B cell (primary cell): ENCODE results near the gene CCDC120. TPM values are rescaled to one million over a fixed set of nuclear protein-coding genes. Genes with fewer than 3 reads are reported as not detected.

Experiments
- ATAC-seq: fragments of 200-7000 bp; cut with Tn5 transposase; one replicate; pipeline ENCODE4 v1.10.0; 2021; ENCODE audit warnings: low read depth, mild to moderate bottlenecking, moderate number of reproducible peaks, moderate library complexity
- CTCF ChIA-PET: fragments of 350-600 bp; sonication (Branson Sonifier 250); formaldehyde crosslinking; loops from one replicate; lab custom pipeline; 2021; ENCODE audit warnings: antibody characterized with exemption, inconsistent platforms; lab: Charles Lee
- POLR2A ChIA-PET: fragments of 350-600 bp; sonication (Branson Sonifier 250); formaldehyde crosslinking; loops from one replicate; lab custom pipeline; 2021; ENCODE audit warnings: antibody characterized with exemption; lab: Charles Lee
- DNase-seq: peaks from one replicate; pipeline ENCODE4 v3.0.0; 2013
- H2AFZ ChIP-seq: 2 replicates; pipeline ENCODE4 v1.6.1; 2012; ENCODE audit warnings: mild to moderate bottlenecking, low read depth, low read length; ENCODE audit not compliant: insufficient read depth, poor library complexity, severe bottlenecking
- H3K27ac ChIP-seq, 2 donors: 1 replicate in 1 of 2; 2 replicates in 1 of 2; pipeline ENCODE4 v1.5.1; 2012 to 2013; ENCODE audit warnings: low read length in 2 of 2, mild to moderate bottlenecking in 2 of 2, moderate library complexity in 1 of 2
- H3K27me3 ChIP-seq, 4 experiments: fragments of 200-600 bp in 1 of 4; sonication (generic) in 1 of 4; replicated peaks in 1 of 4; 1 replicate in 2 of 4; 2 replicates in 2 of 4; pipeline versions ENCODE4 v1.6.1 to v1.7.0; 2013 to 2016; ENCODE audit warnings: low read length in 3 of 4, mild to moderate bottlenecking in 2 of 4, mixed read lengths in 1 of 4, moderate library complexity in 1 of 4; ENCODE audit not compliant: insufficient read depth in 4 of 4, control insufficient read depth in 3 of 4; ENCODE audit errors: control extremely low read depth in 1 of 4
- H3K36me3 ChIP-seq, 2 experiments: replicated peaks in 1 of 2; 1 replicate in 1 of 2; 2 replicates in 1 of 2; pipeline versions ENCODE4 v1.6.1 to v1.7.1; 2013; ENCODE audit warnings: low read length in 1 of 2; ENCODE audit not compliant: insufficient read depth in 2 of 2, control insufficient read depth in 1 of 2; ENCODE audit errors: control extremely low read depth in 1 of 2, extremely low read depth in 1 of 2
- H3K4me1 ChIP-seq, 2 donors: fragments of 200-600 bp in 1 of 2; sonication (generic) in 1 of 2; 1 replicate in 1 of 2; 2 replicates in 1 of 2; pipeline versions ENCODE4 v1.5.1 to v1.6.1; 2013 to 2017; ENCODE audit warnings: low read length in 2 of 2; ENCODE audit not compliant: control insufficient read depth in 2 of 2, insufficient read depth in 2 of 2
- H3K4me2 ChIP-seq: replicated peaks from 2 replicates; pipeline ENCODE3; 2012; ENCODE audit warnings: mild to moderate bottlenecking, low read depth, low read length; ENCODE audit not compliant: poor library complexity, severe bottlenecking
- H3K4me3 ChIP-seq, 5 experiments: fragments of 200-600 bp in 1 of 5; sonication (generic) in 1 of 5; 1 replicate in 3 of 5; 2 replicates in 2 of 5; pipeline versions ENCODE4 v1.5.1 to v1.7.0; 2011 to 2016; ENCODE audit warnings: low read length in 4 of 5, mild to moderate bottlenecking in 4 of 5, low read depth in 2 of 5, control low read depth in 1 of 5, moderate library complexity in 1 of 5; ENCODE audit not compliant: insufficient read depth in 1 of 5; ENCODE audit errors: control extremely low read depth in 1 of 5, extremely low read depth in 1 of 5
- H3K79me2 ChIP-seq: fragments of 200-600 bp; sonication (generic); one replicate; pipeline ENCODE4 v1.6.0; 2016; ENCODE audit warnings: low read length; ENCODE audit not compliant: control insufficient read depth, insufficient read depth
- H3K9ac ChIP-seq: fragments of 200-600 bp; sonication (generic); 2 replicates; pipeline ENCODE4 v1.6.1; 2017; ENCODE audit warnings: mild to moderate bottlenecking, low read length, moderate library complexity
- H3K9me3 ChIP-seq, 3 donors: one replicate each; pipeline versions ENCODE4 v1.6.1 to v1.7.1; 2013; ENCODE audit warnings: low read length in 2 of 3; ENCODE audit not compliant: control insufficient read depth in 2 of 3, insufficient read depth in 1 of 3; ENCODE audit errors: control extremely low read depth in 1 of 3
- H4K20me1 ChIP-seq: 2 replicates; pipeline ENCODE4 v1.6.0; 2012; ENCODE audit warnings: mild to moderate bottlenecking, low read length; ENCODE audit not compliant: insufficient read depth, control insufficient read depth, poor library complexity, severe bottlenecking
- H3K27ac Mint-ChIP-seq: one replicate; pipeline ENCODE4 v1.8.0; 2021; ENCODE audit warnings: mixed read lengths
- H3K27me3 Mint-ChIP-seq: one replicate; pipeline ENCODE4 v1.8.0; 2021; ENCODE audit warnings: mixed read lengths
- H3K4me1 Mint-ChIP-seq: one replicate; pipeline ENCODE4 v1.8.0; 2021; ENCODE audit warnings: mixed read lengths
- H3K4me3 Mint-ChIP-seq: one replicate; pipeline ENCODE4 v1.8.0; 2021; ENCODE audit warnings: mixed read lengths
- H3K9me3 Mint-ChIP-seq: one replicate; pipeline ENCODE4 v1.8.0; 2022; ENCODE audit warnings: mixed read lengths; ENCODE audit not compliant: insufficient read depth
- EZH2 ChIP-seq: IDR thresholded peaks from 2 replicates; pipeline ENCODE4 v1.6.1; 2012; ENCODE audit warnings: borderline replicate concordance, low read depth, mild to moderate bottlenecking, moderate library complexity, low read length; ENCODE audit not compliant: insufficient read depth, poor library complexity, severe bottlenecking
- WGBS: methylation state at CpG from one replicate; pipeline ENCODE4 v1.1.5; 2013; ENCODE audit warnings: missing lambda C conversion rate; ENCODE audit not compliant: insufficient coverage; 5-methylcytosine and 5-hydroxymethylcytosine counted together
- intact Hi-C: fragments of 100-400 bp; cut with micrococcal nuclease; formaldehyde crosslinking; loops from one replicate; pipeline ENCODE4 v1.10.0; 2022
- polyA plus RNA-seq: library from polyadenylated mRNA; depleted of rRNA; stranded (reverse); fragments of >200 nt; gene quantifications from 2 replicates; pipeline ENCODE4 v1.2.3, GENCODE V29; 2012
- total RNA-seq, 2 donors: library from RNA; stranded (reverse); fragments of 120-200 nt in 1 of 2; gene quantifications; 1 replicate in 1 of 2; 2 replicates in 1 of 2; pipeline versions ENCODE4 v1.2.3 to v1.2.4, GENCODE V29; 2013 to 2022
- TF ChIP-seq, protein P1 (sequence below): fragments of 200-600 bp; IDR thresholded peaks from one replicate; pipeline ENCODE4 v1.8.0; 2022; ENCODE audit warnings: antibody characterized with exemption, mild to moderate bottlenecking

The CCDC120 gene
- total and polyA plus RNA-seq, 2 donors (not counting 1 experiment from before 2014, with no cell fraction given) = 5.7 to 12.5 TPM

DNA sequence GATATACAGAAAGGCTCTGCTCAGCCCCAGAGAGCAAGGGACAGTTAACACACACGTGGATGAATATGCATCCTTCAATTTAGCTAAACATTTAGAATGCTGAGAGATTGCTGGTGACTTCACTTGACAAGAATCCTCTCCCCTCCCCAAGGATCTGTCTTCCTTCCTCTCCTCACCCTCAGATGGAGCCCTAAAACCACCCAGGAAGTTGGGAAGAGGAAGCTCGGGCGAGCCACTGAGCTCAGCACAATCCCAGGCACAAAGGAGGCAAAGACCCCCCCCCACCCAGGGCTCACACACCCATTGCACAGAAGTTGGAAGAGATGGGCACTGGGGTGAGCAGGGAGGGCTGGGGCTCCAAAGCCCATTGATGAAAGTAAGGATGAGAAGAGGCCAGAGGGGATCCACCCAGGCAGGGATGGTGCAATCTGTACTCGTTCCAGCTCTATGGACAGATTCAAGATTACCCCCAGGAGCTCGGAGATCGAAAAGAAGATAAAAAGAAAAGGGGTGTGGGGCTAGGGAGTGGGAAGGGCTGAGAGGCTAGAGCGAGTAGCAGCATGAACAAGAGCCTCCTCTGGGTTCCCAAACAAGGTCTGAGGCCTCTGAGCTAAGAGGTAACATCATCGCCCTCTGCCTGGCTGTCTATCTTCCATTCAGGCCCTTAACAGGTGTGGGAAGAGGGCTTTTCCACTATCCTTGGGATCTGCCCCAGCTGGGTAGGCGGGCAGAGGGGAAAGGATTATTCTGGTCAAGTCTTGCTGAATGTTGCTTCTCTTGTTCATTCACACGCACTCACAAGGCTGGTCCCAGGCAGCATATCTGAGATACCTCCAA lies 16.8 kb upstream of the CCDC120 start:
- POLR2A ChIA-PET = interaction anchor here (0.5 to 2.3 kb wide), 4 partner anchors 40 to 1106 kb away, joined by 4 to 9 read pairs (median 7); partner anchors contain the start of genes GRIPAP1 and OTUD5
- Histone ChIP-seq H3K36me3 (peaks cover 0 to 17% of the 10 kb centered on the region in 2 experiments), H3K9me3 (no peaks in the 10 kb centered on the region), H3K4me3 (peak overlapping the region in 4 of 5 experiments; percentile 69 to 77 (median 73)), H3K9ac (peak overlapping the region; percentile 69), H3K27me3 (no peaks in the 10 kb centered on the region), H3K4me1 (peaks cover 12 to 25% of the 10 kb centered on the region in 2 donors), H3K4me2 (peak overlapping the region; percentile 73), H4K20me1 (no peaks in the 10 kb centered on the region), H3K27ac (peak overlapping the region; percentile 91 to 96), H2AFZ (no peak overlapping the region), H3K79me2 (peaks cover 8% of the 10 kb centered on the region)
- H3K4me1 Mint-ChIP-seq = peaks cover 28% of the 10 kb centered on the region
- CTCF ChIA-PET = interaction anchor here (0.7 to 3.3 kb wide), 5 partner anchors 40 to 394 kb away, joined by 3 to 16 read pairs (median 5); partner anchors contain the start of genes GRIPAP1 and KCND1
- WGBS = 8% methylated on average over 2 of the region's 10 CpGs
- no peak for TF ChIP-seq EZH2
- TF ChIP-seq, protein P1, sequence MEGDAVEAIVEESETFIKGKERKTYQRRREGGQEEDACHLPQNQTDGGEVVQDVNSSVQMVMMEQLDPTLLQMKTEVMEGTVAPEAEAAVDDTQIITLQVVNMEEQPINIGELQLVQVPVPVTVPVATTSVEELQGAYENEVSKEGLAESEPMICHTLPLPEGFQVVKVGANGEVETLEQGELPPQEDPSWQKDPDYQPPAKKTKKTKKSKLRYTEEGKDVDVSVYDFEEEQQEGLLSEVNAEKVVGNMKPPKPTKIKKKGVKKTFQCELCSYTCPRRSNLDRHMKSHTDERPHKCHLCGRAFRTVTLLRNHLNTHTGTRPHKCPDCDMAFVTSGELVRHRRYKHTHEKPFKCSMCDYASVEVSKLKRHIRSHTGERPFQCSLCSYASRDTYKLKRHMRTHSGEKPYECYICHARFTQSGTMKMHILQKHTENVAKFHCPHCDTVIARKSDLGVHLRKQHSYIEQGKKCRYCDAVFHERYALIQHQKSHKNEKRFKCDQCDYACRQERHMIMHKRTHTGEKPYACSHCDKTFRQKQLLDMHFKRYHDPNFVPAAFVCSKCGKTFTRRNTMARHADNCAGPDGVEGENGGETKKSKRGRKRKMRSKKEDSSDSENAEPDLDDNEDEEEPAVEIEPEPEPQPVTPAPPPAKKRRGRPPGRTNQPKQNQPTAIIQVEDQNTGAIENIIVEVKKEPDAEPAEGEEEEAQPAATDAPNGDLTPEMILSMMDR = no peak
- no peaks in the 10 kb centered on the region for H3K9me3 Mint-ChIP-seq
- no peak for ATAC-seq
- DNase-seq = peak; percentile 15
- H3K27me3 Mint-ChIP-seq = no peaks in the 10 kb centered on the region
- peak overlapping the region; percentile 91 for H3K4me3 Mint-ChIP-seq
- intact Hi-C loops = loop anchor here (2.0 to 10.0 kb wide), 3 partner anchors 240 to 1387 kb away; partner anchors contain the start of genes ELK1, HDAC6 and UXT
- peak overlapping the region; percentile 87 for H3K27ac Mint-ChIP-seq
